Measurements from ENCODE around the gene MAPK8IP2.

DNA sequence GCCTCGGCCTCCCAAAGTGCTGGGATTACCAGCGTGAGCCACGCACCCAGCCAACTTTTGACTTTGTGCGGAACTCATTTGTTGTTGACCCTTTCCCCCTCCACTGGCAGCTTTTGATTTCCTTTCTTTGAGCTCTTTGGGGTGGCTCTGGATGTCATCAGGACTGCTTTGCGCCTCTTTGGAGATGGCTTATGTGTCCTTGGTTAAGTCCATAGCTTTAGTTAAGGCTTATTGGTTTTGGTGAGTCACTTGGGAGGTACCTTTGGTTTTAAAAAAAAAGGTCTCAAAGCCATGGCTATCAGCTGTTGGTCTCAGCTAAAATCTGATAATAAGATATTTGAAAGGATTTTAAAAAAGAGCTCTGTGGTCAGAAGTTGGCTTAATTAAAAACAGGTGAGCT, 32.5 kb downstream of the MAPK8IP2 start:
- TF ChIP-seq CTCF (IDR thresholded peaks at IDR 0.05) (no peak), POLR2A (IDR thresholded peaks at IDR 0.05) (no peak)
